ENCODE measurements around the gene TMEM270.
"Not testable (repeated sequence)": the region's sequence is repeated elsewhere in the genome, so short reads cannot be mapped to it uniquely, and the experiment has no call there.

The TMEM270 gene

GRCh38 chr7:73864981-73865711, 4.2 kb downstream of the TMEM270 start:
- no peak for FAIRE-seq

- no peak for FAIRE-seq
These were observed 4.9 kb downstream of the TMEM270 start for GRCh38 chr7:73865738-73866445.

GRCh38 chr7:73866446-73866767, 5.4 kb downstream of the TMEM270 start:
- no peak for FAIRE-seq

GRCh38 chr7:73869011-73869798, 8.2 kb downstream of the TMEM270 start:
- FAIRE-seq = no peak

- FAIRE-seq = no peak
These were observed 9.1 kb downstream of the TMEM270 start for GRCh38 chr7:73870041-73870492.

- no peak for FAIRE-seq
These were observed 10.4 kb downstream of the TMEM270 start for GRCh38 chr7:73871163-73872011.

- FAIRE-seq = no peak
These were observed 11.3 kb downstream of the TMEM270 start for GRCh38 chr7:73872056-73872908.

GRCh38 chr7:73876361-73876760, 15.4 kb downstream of the TMEM270 start:
- FAIRE-seq = no peak

- FAIRE-seq = no peak
These were observed 16.0 kb downstream of the TMEM270 start for GRCh38 chr7:73876973-73877372.

GRCh38 chr7:73879977-73880681, 19.2 kb downstream of the TMEM270 start:
- FAIRE-seq = no peak

GRCh38 chr7:73880755-73881328, 19.9 kb downstream of the TMEM270 start:
- FAIRE-seq = no peak

- no peak for FAIRE-seq
These were observed 20.5 kb downstream of the TMEM270 start for GRCh38 chr7:73881352-73882046.

GRCh38 chr7:73882047-73882402, 21.1 kb downstream of the TMEM270 start:
- FAIRE-seq = no peak

- not testable (repeated sequence) for FAIRE-seq
These were observed 24.0 kb downstream of the TMEM270 start for GRCh38 chr7:73884867-73885422.

GRCh38 chr7:73885433-73885974, 24.5 kb downstream of the TMEM270 start:
- FAIRE-seq = no peak

GRCh38 chr7:73885975-73886798, 25.2 kb downstream of the TMEM270 start:
- no peak for FAIRE-seq

- no peak for FAIRE-seq
These were observed 26.8 kb downstream of the TMEM270 start for GRCh38 chr7:73887762-73888161.

- FAIRE-seq = no peak
These were observed 28.0 kb downstream of the TMEM270 start for GRCh38 chr7:73888959-73889358.

Data from TTC549 (cell line).